ACHN (cell line): Measurements from ENCODE around the gene MYO1A.

Experiments
- DNase-seq: peaks from one replicate; pipeline ENCODE4 v3.0.0-alpha.2; 2015
- in situ Hi-C: cut with HindIII; loops from 2 replicates; pipeline ENCODE4 v1.10.0; 2017; ENCODE audit warnings: low sequenced_read_pairs, low pct_ligation_motif_present, low pct_unique_long_range_greater_than_20kb

MYO1A gene

GRCh38 chr12:57049890-57050289, at the start of gene MYO1A:
TSS of gene MYO1A (minus strand) at chr12:57050129. CDS start at chr12:57048323, 1,806 bp downstream.
- DNase-seq: peak; percentile 25
- in situ Hi-C loops: no loop called here

- in situ Hi-C loops: no loop called here
- no peak for DNase-seq
Measured at GRCh38 chr12:57099047-57099714, 49.3 kb upstream of the MYO1A start.

- in situ Hi-C loops: no loop called here
- no peak for DNase-seq
Measured at GRCh38 chr12:57098546-57098945, 48.6 kb upstream of the MYO1A start.

GRCh38 chr12:57097554-57097835, 47.6 kb upstream of the MYO1A start:
- no peak for DNase-seq
- in situ Hi-C loops: no loop called here

- in situ Hi-C loops: no loop called here
- DNase-seq: no peak
Measured at GRCh38 chr12:57096748-57097553, 47.0 kb upstream of the MYO1A start.

- peak; percentile 49 for DNase-seq
- in situ Hi-C loops: no loop called here
Measured at GRCh38 chr12:57096099-57096572, 46.2 kb upstream of the MYO1A start.

- no peak for DNase-seq
- in situ Hi-C loops: no loop called here
Measured at GRCh38 chr12:57095440-57095839, 45.5 kb upstream of the MYO1A start.

GRCh38 chr12:57094208-57095160, 44.6 kb upstream of the MYO1A start:
- in situ Hi-C loops: no loop called here
- no peak for DNase-seq

- peak; percentile 67 for DNase-seq
- in situ Hi-C loops: no loop called here
Measured at GRCh38 chr12:57093415-57094207, 43.7 kb upstream of the MYO1A start.

- no peak for DNase-seq
- in situ Hi-C loops: no loop called here
Measured at GRCh38 chr12:57092876-57093414, 43.0 kb upstream of the MYO1A start.

GRCh38 chr12:57092529-57092862, 42.6 kb upstream of the MYO1A start:
- no peak for DNase-seq
- in situ Hi-C loops: no loop called here

GRCh38 chr12:57091638-57092528, 42.0 kb upstream of the MYO1A start:
- no peak for DNase-seq
- in situ Hi-C loops: no loop called here

GRCh38 chr12:57090924-57091637, 41.2 kb upstream of the MYO1A start:
- in situ Hi-C loops: no loop called here

GRCh38 chr12:57090490-57090889, 40.6 kb upstream of the MYO1A start:
- no peak for DNase-seq
- in situ Hi-C loops: no loop called here

More at GRCh38 chr12:57090924-57091637, 41.2 kb upstream of the MYO1A start:
- no peak for DNase-seq

GRCh38 chr12:57089271-57090245, 39.6 kb upstream of the MYO1A start:
- in situ Hi-C loops: no loop called here

More at GRCh38 chr12:57089271-57090245, 39.6 kb upstream of the MYO1A start:
- DNase-seq: peak; percentile 75
